Urothelium cell line (cell line): ENCODE measurements around the gene EPS8L1.

ENCODE experiments used
- DNase-seq: peaks from one replicate; pipeline ENCODE4 v3.0.0; 2011; ENCODE audit warnings: low spot score, mixed read lengths
- FAIRE-seq: peaks from 2 replicates; lab custom pipeline; 2011; peaks lifted over from hg19 to GRCh38; lab: Jason Lieb, UNC

Gene EPS8L1

GRCh38 chr19:55112777-55113569 lies 37.3 kb downstream of the EPS8L1 start:
- FAIRE-seq, result no peak
- DNase-seq, result no peak

DNA sequence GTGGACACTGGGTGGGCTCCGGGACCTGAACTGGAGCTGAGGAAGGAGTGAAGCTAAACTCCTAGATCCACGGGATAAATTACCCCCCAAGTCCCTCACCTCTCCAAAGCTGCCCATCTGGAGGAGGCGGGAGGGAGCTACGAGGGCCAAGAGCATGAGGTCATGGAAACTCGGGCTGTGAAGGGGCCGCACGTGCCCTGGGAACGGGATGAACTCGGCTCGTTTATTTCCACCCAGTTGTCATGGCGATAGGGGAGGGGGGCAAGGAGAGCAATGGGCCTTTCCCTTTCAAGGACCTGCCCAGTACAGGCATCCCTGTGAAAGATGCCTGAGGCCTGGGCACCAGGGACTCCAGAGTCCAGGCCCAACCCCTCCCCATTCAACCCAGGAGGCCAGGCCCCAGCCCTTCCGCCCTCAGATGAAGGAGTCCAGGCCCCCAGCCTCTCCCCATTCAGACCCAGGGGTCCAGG lies 37.9 kb downstream of the EPS8L1 start:
- DNase-seq, result peak; percentile 70
- no peak for FAIRE-seq

GRCh38 chr19:55114566-55115145 lies 39.0 kb downstream of the EPS8L1 start:
- no peak for DNase-seq

GRCh38 chr19:55115446-55116065 lies 39.9 kb downstream of the EPS8L1 start:
- no peak for DNase-seq
- FAIRE-seq, result no peak

More at GRCh38 chr19:55114566-55115145, 39.0 kb downstream of the EPS8L1 start:
- no peak for FAIRE-seq

GRCh38 chr19:55116232-55116858 lies 40.7 kb downstream of the EPS8L1 start:
- FAIRE-seq, result no peak
- peak; percentile 67 for DNase-seq

DNA sequence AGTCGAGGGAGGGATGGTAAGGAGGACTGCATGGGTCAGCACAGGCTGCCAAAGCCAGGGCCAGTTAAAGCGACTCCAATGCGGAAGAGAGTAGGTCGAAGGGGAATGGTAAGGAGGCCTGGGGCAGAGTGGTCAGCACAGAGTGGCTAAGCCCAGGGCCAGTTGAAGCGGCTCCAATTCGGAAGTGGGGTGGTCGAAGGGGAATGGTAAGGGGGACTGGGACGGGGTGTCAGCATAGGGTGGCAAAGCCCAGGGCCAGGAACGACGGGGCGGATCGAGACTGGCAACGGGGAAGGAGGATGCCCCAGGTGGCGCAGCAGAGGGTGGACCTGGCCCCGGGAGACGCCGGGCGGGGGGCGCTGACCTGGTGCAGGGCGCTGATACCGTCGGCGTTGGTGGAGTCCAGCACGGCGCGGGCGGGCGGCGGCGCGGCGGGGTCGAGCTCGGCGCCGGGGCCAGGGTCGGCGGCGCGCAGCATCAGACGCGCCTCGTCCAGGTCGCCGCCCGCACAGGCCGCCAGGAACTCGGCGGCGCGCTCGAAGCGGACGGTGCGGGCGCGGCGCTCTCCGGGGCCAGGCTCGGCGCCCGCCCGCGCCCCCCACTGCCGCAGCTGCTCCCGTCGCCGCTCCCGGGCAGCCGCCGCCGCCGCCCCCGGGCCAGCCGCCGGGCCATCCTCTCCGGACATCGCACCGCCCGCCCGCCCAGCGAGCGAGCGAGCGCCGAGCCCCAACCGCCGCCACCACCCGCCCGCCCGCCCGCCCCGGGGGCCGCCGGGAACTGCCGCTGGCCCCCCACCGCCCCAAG lies 41.4 kb downstream of the EPS8L1 start, which contains the start of gene PPP1R12C:
PPP1R12C (minus strand) TSS at position 779 of the 804 bp plus-strand sequence; CDS start at position 685, 94 bp downstream.
- FAIRE-seq, result no peak
- DNase-seq, result no peak

DNA sequence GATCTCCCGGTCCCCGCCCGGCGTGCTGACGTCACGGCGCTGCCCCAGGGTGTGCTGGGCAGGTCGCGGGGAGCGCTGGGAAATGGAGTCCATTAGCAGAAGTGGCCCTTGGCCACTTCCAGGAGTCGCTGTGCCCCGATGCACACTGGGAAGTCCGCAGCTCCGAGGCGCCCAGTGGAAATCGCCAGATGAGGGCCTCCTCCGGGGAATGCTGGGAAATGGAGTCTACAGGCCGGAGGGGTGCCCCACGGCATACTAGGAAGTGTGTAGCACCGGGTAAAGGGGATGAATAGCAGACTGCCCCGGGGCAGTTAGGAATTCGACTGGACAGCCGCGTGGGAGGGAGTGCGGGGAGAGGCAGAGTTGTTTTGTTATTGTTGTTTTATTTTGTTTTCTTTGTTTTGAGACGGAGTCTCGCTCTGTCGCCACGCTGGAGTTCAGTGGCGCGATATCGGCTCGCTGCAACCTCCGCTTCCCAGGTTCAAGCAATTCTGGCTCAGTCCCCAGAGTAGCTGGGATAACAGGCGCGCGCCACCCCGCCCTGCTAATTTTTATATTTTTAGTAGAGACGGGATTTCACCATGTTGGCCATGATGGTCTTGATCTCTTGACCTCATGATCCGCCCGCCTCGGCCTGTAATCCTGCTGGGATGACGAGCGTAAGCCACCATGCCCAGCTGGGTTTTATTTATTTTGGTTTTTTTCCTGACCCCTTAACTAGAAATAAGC lies 42.2 kb downstream of the EPS8L1 start:
- FAIRE-seq, result peak; percentile 72
- DNase-seq, result peak; percentile 99

GRCh38 chr19:55118401-55118991 lies 42.8 kb downstream of the EPS8L1 start:
- DNase-seq (peak; percentile 40), FAIRE-seq (peak; percentile 17)

GRCh38 chr19:55119053-55119452 lies 43.4 kb downstream of the EPS8L1 start:
- DNase-seq (no peak), FAIRE-seq (no peak)

- DNase-seq (no peak), FAIRE-seq (no peak)
Measured at GRCh38 chr19:55131421-55131820, 55.8 kb downstream of the EPS8L1 start.

DNA sequence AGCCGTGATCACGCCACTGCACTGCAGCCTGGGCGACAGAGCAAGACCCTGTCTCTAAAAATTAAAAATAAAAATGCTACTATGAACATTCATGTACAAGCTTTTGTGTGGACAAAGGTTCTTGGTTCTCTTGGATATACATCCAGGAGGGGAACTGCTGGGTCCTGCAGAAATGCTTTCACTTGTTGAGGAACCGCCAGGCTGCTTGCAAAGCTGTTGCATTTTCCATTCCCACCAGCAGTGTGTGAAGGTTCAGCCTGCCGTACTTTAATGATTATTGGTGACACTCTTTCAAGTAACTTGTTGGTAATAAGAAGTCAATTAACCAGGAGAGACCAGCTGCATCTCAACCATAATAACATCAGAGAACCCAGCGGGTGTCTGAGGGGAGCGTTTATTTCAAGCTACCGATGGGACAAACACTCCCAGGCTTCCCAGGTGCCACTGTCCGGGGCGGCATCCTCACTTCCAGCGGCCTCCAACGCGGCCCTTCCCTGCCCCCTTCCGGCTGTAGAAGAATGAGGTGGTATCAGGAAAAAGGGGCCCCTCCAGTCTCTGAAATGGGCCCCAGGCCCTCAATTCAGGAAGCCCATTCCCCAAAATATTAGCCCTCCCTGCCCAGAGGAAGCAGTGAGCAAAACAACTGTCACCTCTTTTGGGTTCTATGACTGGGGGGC lies 56.9 kb downstream of the EPS8L1 start:
- FAIRE-seq (no peak), DNase-seq (no peak)

DNA sequence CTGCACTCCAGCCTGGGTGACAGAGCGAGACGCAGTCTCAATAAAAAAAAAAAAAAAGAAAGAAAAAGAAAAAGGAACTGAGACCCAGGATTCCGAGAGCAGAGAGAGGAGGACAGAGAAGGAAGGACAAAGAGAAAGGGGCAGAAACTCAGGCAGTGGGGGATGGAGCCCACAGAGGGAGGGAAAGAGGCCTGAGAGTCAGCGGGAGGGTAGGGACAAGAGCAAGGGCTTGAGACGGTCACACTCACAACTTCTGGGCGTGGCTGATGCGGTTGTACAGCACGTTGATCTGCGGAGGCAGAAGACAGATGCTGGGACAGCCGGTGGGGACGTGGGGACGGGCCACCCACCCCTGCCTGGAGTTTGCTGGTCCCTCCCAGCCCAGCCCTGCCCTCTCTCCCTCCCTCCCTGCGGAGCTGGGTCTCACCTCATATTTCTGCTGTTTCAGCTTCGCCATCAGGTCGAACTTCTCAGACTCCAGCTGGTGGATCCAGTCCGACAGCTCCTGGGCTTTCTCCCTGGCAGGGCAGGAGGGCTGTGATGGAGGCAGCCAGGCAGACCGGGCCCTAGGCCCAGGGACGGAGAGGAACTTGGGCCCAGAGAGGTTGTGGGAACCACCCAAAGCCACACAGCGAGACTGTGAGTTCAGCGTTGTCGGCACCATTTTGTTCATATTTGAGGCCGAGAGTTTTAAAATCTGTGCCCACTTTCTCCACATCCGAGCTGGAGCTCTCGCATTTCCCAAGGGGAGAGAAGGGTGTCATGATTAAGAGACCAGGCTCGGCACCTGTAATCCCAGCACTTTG lies 58.2 kb downstream of the EPS8L1 start:
- FAIRE-seq (no peak), DNase-seq (no peak)

- DNase-seq (no peak), FAIRE-seq (no peak)
Measured at GRCh38 chr19:55134736-55135135, 59.1 kb downstream of the EPS8L1 start.

DNA sequence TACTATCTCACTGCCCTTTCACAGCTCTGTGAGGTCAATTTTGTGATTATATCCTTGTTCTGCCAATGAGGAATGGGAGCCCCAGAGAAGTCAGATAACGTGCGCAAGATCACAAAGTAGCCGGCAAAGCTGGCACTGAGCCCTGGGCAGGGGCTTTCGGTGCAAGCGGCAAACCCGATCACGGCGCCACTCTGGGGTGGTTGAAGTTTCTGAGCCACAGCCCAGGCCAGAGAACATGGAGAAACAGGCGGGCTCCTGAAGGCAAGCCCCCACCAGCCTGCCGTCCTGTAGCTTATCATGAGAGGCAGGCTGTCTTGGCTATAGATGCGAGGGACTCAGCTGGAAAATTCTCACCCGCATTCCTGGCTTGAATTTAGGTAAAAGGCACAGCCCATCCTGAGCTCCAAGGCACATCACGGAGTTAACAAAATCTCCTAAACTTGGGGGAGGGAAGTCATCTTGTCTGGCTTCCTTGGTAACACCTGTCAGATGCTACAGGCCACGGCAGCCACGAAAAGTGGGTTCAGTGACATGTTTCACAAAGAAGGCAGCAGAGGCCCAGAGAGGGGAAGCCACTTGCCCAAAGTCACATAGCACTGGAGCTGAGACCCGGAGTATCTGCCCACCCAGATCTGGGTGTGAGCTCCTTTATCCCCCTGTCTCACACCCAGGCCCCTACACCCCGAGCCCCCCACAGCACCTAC lies 60.9 kb downstream of the EPS8L1 start:
- FAIRE-seq (no peak), DNase-seq (no peak)
